Panc1 (cell line): ENCODE measurements around the gene DUSP16. TPM values are rescaled to one million over a fixed set of nuclear protein-coding genes. Genes with fewer than 3 reads are reported as not detected.
"Not testable (repeated sequence)": the region's sequence is repeated elsewhere in the genome, so short reads cannot be mapped to it uniquely, and the experiment has no call there.

Experiments
- ATAC-seq: fragments of 200-7000 bp; cut with Tn5 transposase; 2 replicates; pipeline ENCODE4 v1.9.1; 2020; ENCODE audit warnings: mild to moderate bottlenecking, moderate library complexity
- BruUV-seq: library from RNA; stranded (reverse); fragments of 400-500 nt; replicated peaks from 2 replicates; lab custom pipeline; 2021; lab: Mats Ljungman, UMichigan
- CTCF ChIA-PET: fragments of 300-600 bp; sonication (Branson Sonifier 250); formaldehyde crosslinking; loops from one replicate; lab custom pipeline; 2022; ENCODE audit warnings: antibody characterized with exemption; lab: Charles Lee
- POLR2A ChIA-PET: fragments of 300-600 bp; sonication (Branson Sonifier 250); formaldehyde crosslinking; loops from one replicate; lab custom pipeline; 2022; ENCODE audit warnings: antibody characterized with exemption; lab: Charles Lee
- DNase-seq: peaks from one replicate; pipeline ENCODE4 v3.0.0-alpha.2; 2010; ENCODE audit warnings: low read depth, low spot score
- H3K27ac ChIP-seq: 2 replicates; pipeline ENCODE4 v1.5.1; 2011; ENCODE audit warnings: mild to moderate bottlenecking, low read length, inconsistent platforms
- H3K27me3 ChIP-seq: fragments of 200-500 bp; sonication (Bioruptor generic); 2 replicates; pipeline ENCODE4 v1.6.0; 2014; ENCODE audit warnings: low read length, inconsistent platforms; ENCODE audit not compliant: control insufficient read depth, insufficient read depth
- H3K36me3 ChIP-seq: fragments of 200-500 bp; sonication (Bioruptor generic); 2 replicates; pipeline ENCODE4 v1.5.1; 2014; ENCODE audit warnings: inconsistent platforms, mild to moderate bottlenecking, low read length, moderate library complexity; ENCODE audit not compliant: control insufficient read depth, insufficient read depth
- H3K4me1 ChIP-seq: 2 replicates; pipeline ENCODE4 v1.5.1; 2011; ENCODE audit warnings: inconsistent platforms, mild to moderate bottlenecking, low read length, moderate library complexity; ENCODE audit not compliant: control insufficient read depth, insufficient read depth
- H3K4me3 ChIP-seq, 2 experiments: 2 replicates each; pipeline ENCODE4 v1.5.1; 2011 to 2012; ENCODE audit warnings: low read depth in 2 of 2, low read length in 2 of 2, mild to moderate bottlenecking in 2 of 2, inconsistent platforms in 1 of 2, moderate library complexity in 1 of 2
- H3K9me3 ChIP-seq: fragments of 200-500 bp; sonication (Bioruptor generic); 2 replicates; pipeline ENCODE4 v1.5.1; 2014; ENCODE audit warnings: low read depth, mild to moderate bottlenecking, inconsistent platforms, low read length, moderate library complexity; ENCODE audit not compliant: control insufficient read depth, insufficient read depth
- POLR2AphosphoS5 ChIP-seq: IDR thresholded peaks from 2 replicates; pipeline ENCODE4 v1.6.1; 2012; ENCODE audit warnings: mild to moderate bottlenecking, low read depth, low read length, moderate library complexity
- SIN3A ChIP-seq: IDR thresholded peaks from 2 replicates; pipeline ENCODE4 v1.6.1; 2012; ENCODE audit warnings: low read depth, mild to moderate bottlenecking, low read length, moderate library complexity, borderline replicate concordance; ENCODE audit not compliant: insufficient read depth
- TCF7L2 ChIP-seq: IDR thresholded peaks from 2 replicates; pipeline ENCODE4 v1.6.1; 2011; ENCODE audit warnings: mild to moderate bottlenecking, low read depth, low read length, inconsistent platforms
- in situ Hi-C: cut with HindIII; loops from 2 replicates; pipeline ENCODE4 v1.10.0; 2016; ENCODE audit warnings: low sequenced_read_pairs, low pct_unique_long_range_greater_than_20kb
- intact Hi-C: fragments of 100-400 bp; cut with micrococcal nuclease; formaldehyde crosslinking; loops from one replicate; pipeline ENCODE4 v1.10.0; 2022; ENCODE audit not compliant: unreplicated experiment
- total RNA-seq: library from RNA; stranded (reverse); gene quantifications from one replicate; pipeline ENCODE4 v1.2.1, GENCODE V29; 2021; ENCODE audit not compliant: unreplicated experiment
- TF ChIP-seq, protein P1 (sequence below): fragments of 450-650 bp; IDR thresholded peaks from 2 replicates; pipeline ENCODE4 v1.5.1; 2017; ENCODE audit warnings: mild to moderate bottlenecking
- TF ChIP-seq, protein P2 (sequence below), 2 experiments: IDR thresholded peaks; 2 replicates each; pipeline ENCODE4 v1.6.1; 2011 to 2012; ENCODE audit warnings: low read depth in 2 of 2, control low read depth in 1 of 2, low read length in 1 of 2, mild to moderate bottlenecking in 1 of 2, moderate library complexity in 1 of 2; ENCODE audit not compliant: insufficient read depth in 1 of 2

DUSP16 gene
- total RNA-seq, 1 experiment from 2014 or later: 12.9 TPM

DNA sequence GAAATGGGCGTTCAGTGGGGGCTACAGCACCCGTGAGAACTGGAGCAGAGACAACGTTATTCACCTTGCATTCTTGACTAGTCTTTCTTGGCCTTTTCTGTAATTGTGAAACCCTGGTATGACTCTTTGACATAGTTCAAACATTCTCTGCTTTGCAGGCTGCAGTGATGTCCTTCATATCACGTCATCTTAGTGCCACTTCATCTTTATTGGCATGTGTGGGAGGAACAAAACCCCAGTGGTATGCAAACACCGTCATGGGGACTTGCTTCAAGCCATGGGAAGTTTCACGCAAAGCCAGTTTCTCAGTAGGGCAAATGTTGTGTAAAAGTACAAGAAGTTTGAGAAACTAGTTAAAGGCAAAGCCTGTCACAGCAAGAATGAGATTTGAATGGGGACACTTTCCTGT is 20.2 kb upstream of the DUSP16 start:
- no peak for TF ChIP-seq POLR2AphosphoS5
- TF ChIP-seq, protein P1, sequence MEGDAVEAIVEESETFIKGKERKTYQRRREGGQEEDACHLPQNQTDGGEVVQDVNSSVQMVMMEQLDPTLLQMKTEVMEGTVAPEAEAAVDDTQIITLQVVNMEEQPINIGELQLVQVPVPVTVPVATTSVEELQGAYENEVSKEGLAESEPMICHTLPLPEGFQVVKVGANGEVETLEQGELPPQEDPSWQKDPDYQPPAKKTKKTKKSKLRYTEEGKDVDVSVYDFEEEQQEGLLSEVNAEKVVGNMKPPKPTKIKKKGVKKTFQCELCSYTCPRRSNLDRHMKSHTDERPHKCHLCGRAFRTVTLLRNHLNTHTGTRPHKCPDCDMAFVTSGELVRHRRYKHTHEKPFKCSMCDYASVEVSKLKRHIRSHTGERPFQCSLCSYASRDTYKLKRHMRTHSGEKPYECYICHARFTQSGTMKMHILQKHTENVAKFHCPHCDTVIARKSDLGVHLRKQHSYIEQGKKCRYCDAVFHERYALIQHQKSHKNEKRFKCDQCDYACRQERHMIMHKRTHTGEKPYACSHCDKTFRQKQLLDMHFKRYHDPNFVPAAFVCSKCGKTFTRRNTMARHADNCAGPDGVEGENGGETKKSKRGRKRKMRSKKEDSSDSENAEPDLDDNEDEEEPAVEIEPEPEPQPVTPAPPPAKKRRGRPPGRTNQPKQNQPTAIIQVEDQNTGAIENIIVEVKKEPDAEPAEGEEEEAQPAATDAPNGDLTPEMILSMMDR: no peak
- TF ChIP-seq, protein P2, sequence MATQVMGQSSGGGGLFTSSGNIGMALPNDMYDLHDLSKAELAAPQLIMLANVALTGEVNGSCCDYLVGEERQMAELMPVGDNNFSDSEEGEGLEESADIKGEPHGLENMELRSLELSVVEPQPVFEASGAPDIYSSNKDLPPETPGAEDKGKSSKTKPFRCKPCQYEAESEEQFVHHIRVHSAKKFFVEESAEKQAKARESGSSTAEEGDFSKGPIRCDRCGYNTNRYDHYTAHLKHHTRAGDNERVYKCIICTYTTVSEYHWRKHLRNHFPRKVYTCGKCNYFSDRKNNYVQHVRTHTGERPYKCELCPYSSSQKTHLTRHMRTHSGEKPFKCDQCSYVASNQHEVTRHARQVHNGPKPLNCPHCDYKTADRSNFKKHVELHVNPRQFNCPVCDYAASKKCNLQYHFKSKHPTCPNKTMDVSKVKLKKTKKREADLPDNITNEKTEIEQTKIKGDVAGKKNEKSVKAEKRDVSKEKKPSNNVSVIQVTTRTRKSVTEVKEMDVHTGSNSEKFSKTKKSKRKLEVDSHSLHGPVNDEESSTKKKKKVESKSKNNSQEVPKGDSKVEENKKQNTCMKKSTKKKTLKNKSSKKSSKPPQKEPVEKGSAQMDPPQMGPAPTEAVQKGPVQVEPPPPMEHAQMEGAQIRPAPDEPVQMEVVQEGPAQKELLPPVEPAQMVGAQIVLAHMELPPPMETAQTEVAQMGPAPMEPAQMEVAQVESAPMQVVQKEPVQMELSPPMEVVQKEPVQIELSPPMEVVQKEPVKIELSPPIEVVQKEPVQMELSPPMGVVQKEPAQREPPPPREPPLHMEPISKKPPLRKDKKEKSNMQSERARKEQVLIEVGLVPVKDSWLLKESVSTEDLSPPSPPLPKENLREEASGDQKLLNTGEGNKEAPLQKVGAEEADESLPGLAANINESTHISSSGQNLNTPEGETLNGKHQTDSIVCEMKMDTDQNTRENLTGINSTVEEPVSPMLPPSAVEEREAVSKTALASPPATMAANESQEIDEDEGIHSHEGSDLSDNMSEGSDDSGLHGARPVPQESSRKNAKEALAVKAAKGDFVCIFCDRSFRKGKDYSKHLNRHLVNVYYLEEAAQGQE (IDR thresholded peaks at IDR 0.05; ENCODE audit: insufficient read depth in 1 of 2, low read depth in 2 of 2, low read length in 1 of 2): no peak
- no peak for TF ChIP-seq SIN3A
- no peak for TF ChIP-seq TCF7L2
- DNase-seq: no peak
- Histone ChIP-seq H3K36me3 (no peaks in the 10 kb centered on the region), H3K4me1 (no peaks in the 10 kb centered on the region), H3K27me3 (no peaks in the 10 kb centered on the region), H3K27ac (no peak overlapping the region), H3K4me3 (no peak overlapping the region), H3K9me3 (no peaks in the 10 kb centered on the region)
- BruUV-seq: no TSS peak
- intact Hi-C loops: no loop called here
- peak; percentile 53 for ATAC-seq
- ChIA-PET POLR2A (no interaction called here), CTCF (no interaction called here)
- in situ Hi-C loops: no loop called here

GRCh38 chr12:12582193-12582881 is 19.7 kb upstream of the DUSP16 start:
- DNase-seq (no peak), ATAC-seq (no peak)
- H3K27ac ChIP-seq: no peak overlapping the region
- TF ChIP-seq, protein P1: no peak
- TF ChIP-seq, protein P2 (IDR thresholded peaks at IDR 0.05; ENCODE audit: insufficient read depth in 1 of 2, low read depth in 2 of 2, low read length in 1 of 2): no peak
- TF ChIP-seq SIN3A (no peak), TCF7L2 (no peak), POLR2AphosphoS5 (no peak)
- H3K9me3 ChIP-seq: no peaks in the 10 kb centered on the region
- intact Hi-C loops (no loop called here), in situ Hi-C loops (no loop called here)
- H3K27me3 ChIP-seq: no peaks in the 10 kb centered on the region
- CTCF ChIA-PET: no interaction called here
- no peaks in the 10 kb centered on the region for H3K36me3 ChIP-seq
- BruUV-seq: no TSS peak
- POLR2A ChIA-PET: no interaction called here
- no peaks in the 10 kb centered on the region for H3K4me1 ChIP-seq
- H3K4me3 ChIP-seq: no peak overlapping the region

- not testable (repeated sequence) for ATAC-seq
These were observed 18.1 kb upstream of the DUSP16 start for GRCh38 chr12:12580716-12581115.

More at GRCh38 chr12:12580716-12581115, 18.1 kb upstream of the DUSP16 start:
- H3K27ac ChIP-seq, DNase-seq, H3K27me3 ChIP-seq, H3K36me3 ChIP-seq, BruUV-seq, CTCF ChIA-PET, H3K4me3 ChIP-seq, intact Hi-C loops, in situ Hi-C loops, H3K9me3 ChIP-seq, H3K4me1 ChIP-seq, POLR2A ChIA-PET: not testable (repeated sequence)
